ELF-1 (cell line): ENCODE results near the gene COL15A1.

ENCODE experiments used
- DNase-seq: peaks from one replicate; pipeline ENCODE4 v3.0.0-alpha.2; 2016; ENCODE audit warnings: low read depth, low spot score

COL15A1 gene

GRCh38 chr9:99012957-99013512 is 69.3 kb downstream of the COL15A1 start:
- no peak for DNase-seq

- no peak for DNase-seq
Observed at GRCh38 chr9:99013550-99013949, 69.8 kb downstream of the COL15A1 start.

- no peak for DNase-seq
Observed at GRCh38 chr9:99015448-99015847, 71.7 kb downstream of the COL15A1 start.

- no peak for DNase-seq
Observed at GRCh38 chr9:99015890-99016289, 72.2 kb downstream of the COL15A1 start.

GRCh38 chr9:99016681-99017387 is 73.1 kb downstream of the COL15A1 start:
- DNase-seq = no peak

- DNase-seq = no peak
Observed at GRCh38 chr9:99018653-99019052, 74.9 kb downstream of the COL15A1 start.

- peak; percentile 23 for DNase-seq
Observed at GRCh38 chr9:99019510-99020331, 76.0 kb downstream of the COL15A1 start.

- DNase-seq = no peak
Observed at GRCh38 chr9:99020786-99021436, 77.2 kb downstream of the COL15A1 start.

GRCh38 chr9:99021512-99021911 is 77.8 kb downstream of the COL15A1 start:
- DNase-seq = no peak

- no peak for DNase-seq
Observed at GRCh38 chr9:99023231-99023630, 79.5 kb downstream of the COL15A1 start.

GRCh38 chr9:99023831-99024230 is 80.1 kb downstream of the COL15A1 start:
- DNase-seq = no peak

- DNase-seq = no peak
Observed at GRCh38 chr9:99024959-99025358, 81.3 kb downstream of the COL15A1 start.

- no peak for DNase-seq
Observed at GRCh38 chr9:99025616-99026270, 82.0 kb downstream of the COL15A1 start.

- DNase-seq = no peak
Observed at GRCh38 chr9:99026271-99026955, 82.7 kb downstream of the COL15A1 start.

GRCh38 chr9:99026956-99027298 is 83.2 kb downstream of the COL15A1 start:
- DNase-seq = no peak

- DNase-seq = no peak
Observed at GRCh38 chr9:99027443-99027842, 83.7 kb downstream of the COL15A1 start.

- DNase-seq = no peak
Observed at GRCh38 chr9:99029083-99029645, 85.5 kb downstream of the COL15A1 start.

- no peak for DNase-seq
Observed at GRCh38 chr9:99030092-99030511, 86.4 kb downstream of the COL15A1 start.

GRCh38 chr9:99030610-99031109 is 87.0 kb downstream of the COL15A1 start:
- no peak for DNase-seq

GRCh38 chr9:99031319-99031718 is 87.6 kb downstream of the COL15A1 start:
- DNase-seq = no peak

- DNase-seq = no peak
Observed at GRCh38 chr9:99031994-99032393, 88.3 kb downstream of the COL15A1 start.
